GM12878 (cell line): Measurements from ENCODE around the gene ART3. TPM values are rescaled to one million over a fixed set of nuclear protein-coding genes. Genes with fewer than 3 reads are reported as not detected.

ENCODE experiments used
- ASH2L ChIP-seq: fragments of 300-600, 200-600 bp; sonication (generic); IDR thresholded peaks from 2 replicates; pipeline ENCODE4 v1.6.1; 2017; ENCODE audit warnings: low read depth, mild to moderate bottlenecking, borderline replicate concordance
- BHLHE40 ChIP-seq, 2 experiments: fragments of 450-650 bp in 1 of 2; IDR thresholded peaks; 2 replicates each; pipeline ENCODE4 v1.6.1; 2011 to 2017; ENCODE audit warnings: low read depth in 2 of 2, borderline replicate concordance in 1 of 2, improper control_type of control experiment in 1 of 2, low read length in 1 of 2, mild to moderate bottlenecking in 1 of 2
- CHD4 ChIP-seq: fragments of 200-600 bp; sonication (generic); IDR thresholded peaks from 2 replicates; pipeline ENCODE4 v1.6.1; 2016; ENCODE audit warnings: mild to moderate bottlenecking
- NFIC ChIP-seq: IDR thresholded peaks from 2 replicates; pipeline ENCODE4 v1.6.1; 2012; ENCODE audit warnings: low read depth, mild to moderate bottlenecking, inconsistent platforms, low read length, moderate library complexity
- NFYB ChIP-seq: IDR thresholded peaks from 2 replicates; pipeline ENCODE4 v1.6.1; 2011; ENCODE audit warnings: low read depth, mild to moderate bottlenecking, low read length, improper control_type of control experiment, moderate library complexity; ENCODE audit not compliant: insufficient read depth
- SMAD1 ChIP-seq: fragments of 450-650 bp; IDR thresholded peaks from 2 replicates; pipeline ENCODE4 v1.6.1; 2018; ENCODE audit warnings: mild to moderate bottlenecking, low read depth; ENCODE audit not compliant: partially characterized antibody
- SMAD5 ChIP-seq: IDR thresholded peaks from 2 replicates; pipeline ENCODE4 v1.6.1; 2016; ENCODE audit warnings: antibody characterized with exemption, low read depth
- ZBED1 ChIP-seq: IDR thresholded peaks from 2 replicates; pipeline ENCODE4 v1.6.1; 2016; ENCODE audit warnings: borderline replicate concordance
- polyA plus RNA-seq, 11 experiments: library from polyadenylated mRNA; depleted of rRNA in 4 of 11; unstranded in 6 of 11; stranded (reverse) in 5 of 11; fragments of >200 nt; fragmentation: Nextera tagmentation in 4 of 11; fragmentation: Illumina TruSeq in 1 of 11; extraction: Ambion mirVana in 4 of 11; extraction: Trizol in 1 of 11; gene quantifications; 1 replicate in 1 of 11; 2 replicates in 10 of 11; pipeline versions ENCODE4 v1.2.1 to v1.2.3, GENCODE V29; 2011 to 2016; ENCODE audit warnings: inconsistent platforms in 2 of 11, missing spikeins in 2 of 11, low read depth in 1 of 11
- total RNA-seq, 4 experiments: library from RNA; depleted of rRNA in 3 of 4; stranded (reverse); fragments of >200 nt in 3 of 4; fragmentation: Illumina TruSeq in 1 of 4; extraction: Trizol in 1 of 4; gene quantifications; 2 replicates each; pipeline versions ENCODE4 v1.2.1 to v1.2.3, GENCODE V29; 2013 to 2021
- TF ChIP-seq, protein P1 (sequence below): fragments of 450-650 bp; IDR thresholded peaks from 2 replicates; pipeline ENCODE4 v1.6.1; 2018; ENCODE audit warnings: mild to moderate bottlenecking, low read depth, moderate library complexity; ENCODE audit not compliant: partially characterized antibody
- TF ChIP-seq, protein P2 (sequence below): IDR thresholded peaks from 2 replicates; pipeline ENCODE4 v1.6.1; 2011; ENCODE audit warnings: borderline replicate concordance, low read depth, mild to moderate bottlenecking, moderate library complexity, low read length; ENCODE audit not compliant: insufficient read depth, poor library complexity, severe bottlenecking
- TF ChIP-seq, protein P3 (sequence below): fragments of 450-650 bp; formaldehyde crosslinking; IDR thresholded peaks from 2 replicates; pipeline ENCODE4 v1.4.0; 2020; ENCODE audit warnings: mild to moderate bottlenecking, moderate library complexity

Gene ART3
- total and polyA plus RNA-seq, 10 of the 15 experiments (the other 5 are each of a cell fraction or from before 2014, with no cell fraction given): 0.18 to 0.50 (median 0.26) TPM; not detected in 6

DNA sequence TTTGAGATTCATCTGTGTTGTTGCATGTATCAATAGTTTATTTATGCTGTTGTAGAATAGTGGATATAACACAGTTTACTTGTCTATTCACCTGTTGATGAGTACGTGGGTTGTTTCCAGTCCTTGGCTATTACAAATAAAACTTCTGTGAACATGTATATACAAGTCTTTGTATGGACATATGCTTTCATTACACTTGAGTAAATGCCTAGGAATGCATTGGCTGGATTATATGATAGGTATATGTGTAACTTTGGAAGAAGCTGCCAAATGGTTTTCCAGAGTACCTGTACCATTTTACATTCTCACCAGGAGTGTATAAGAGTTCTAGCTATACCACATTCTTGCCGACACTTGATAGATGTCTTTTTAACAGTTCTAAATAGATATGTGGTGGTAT lies 16.5 kb downstream of the ART3 start (continued):
- TF ChIP-seq, protein P1, sequence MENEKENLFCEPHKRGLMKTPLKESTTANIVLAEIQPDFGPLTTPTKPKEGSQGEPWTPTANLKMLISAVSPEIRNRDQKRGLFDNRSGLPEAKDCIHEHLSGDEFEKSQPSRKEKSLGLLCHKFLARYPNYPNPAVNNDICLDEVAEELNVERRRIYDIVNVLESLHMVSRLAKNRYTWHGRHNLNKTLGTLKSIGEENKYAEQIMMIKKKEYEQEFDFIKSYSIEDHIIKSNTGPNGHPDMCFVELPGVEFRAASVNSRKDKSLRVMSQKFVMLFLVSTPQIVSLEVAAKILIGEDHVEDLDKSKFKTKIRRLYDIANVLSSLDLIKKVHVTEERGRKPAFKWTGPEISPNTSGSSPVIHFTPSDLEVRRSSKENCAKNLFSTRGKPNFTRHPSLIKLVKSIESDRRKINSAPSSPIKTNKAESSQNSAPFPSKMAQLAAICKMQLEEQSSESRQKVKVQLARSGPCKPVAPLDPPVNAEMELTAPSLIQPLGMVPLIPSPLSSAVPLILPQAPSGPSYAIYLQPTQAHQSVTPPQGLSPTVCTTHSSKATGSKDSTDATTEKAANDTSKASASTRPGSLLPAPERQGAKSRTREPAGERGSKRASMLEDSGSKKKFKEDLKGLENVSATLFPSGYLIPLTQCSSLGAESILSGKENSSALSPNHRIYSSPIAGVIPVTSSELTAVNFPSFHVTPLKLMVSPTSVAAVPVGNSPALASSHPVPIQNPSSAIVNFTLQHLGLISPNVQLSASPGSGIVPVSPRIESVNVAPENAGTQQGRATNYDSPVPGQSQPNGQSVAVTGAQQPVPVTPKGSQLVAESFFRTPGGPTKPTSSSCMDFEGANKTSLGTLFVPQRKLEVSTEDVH: no peak
- TF ChIP-seq ZBED1 (no peak), NFYB (no peak), ASH2L (no peak), SMAD5 (no peak), BHLHE40 (IDR thresholded peaks at IDR 0.05; ENCODE audit: borderline replicate concordance in 1 of 2, low read depth in 2 of 2, low read length in 1 of 2) (no peak), NFIC (no peak), SMAD1 (no peak), CHD4 (no peak)
- TF ChIP-seq, protein P2, sequence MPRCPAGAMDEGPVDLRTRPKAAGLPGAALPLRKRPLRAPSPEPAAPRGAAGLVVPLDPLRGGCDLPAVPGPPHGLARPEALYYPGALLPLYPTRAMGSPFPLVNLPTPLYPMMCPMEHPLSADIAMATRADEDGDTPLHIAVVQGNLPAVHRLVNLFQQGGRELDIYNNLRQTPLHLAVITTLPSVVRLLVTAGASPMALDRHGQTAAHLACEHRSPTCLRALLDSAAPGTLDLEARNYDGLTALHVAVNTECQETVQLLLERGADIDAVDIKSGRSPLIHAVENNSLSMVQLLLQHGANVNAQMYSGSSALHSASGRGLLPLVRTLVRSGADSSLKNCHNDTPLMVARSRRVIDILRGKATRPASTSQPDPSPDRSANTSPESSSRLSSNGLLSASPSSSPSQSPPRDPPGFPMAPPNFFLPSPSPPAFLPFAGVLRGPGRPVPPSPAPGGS: no peak
- TF ChIP-seq, protein P3, sequence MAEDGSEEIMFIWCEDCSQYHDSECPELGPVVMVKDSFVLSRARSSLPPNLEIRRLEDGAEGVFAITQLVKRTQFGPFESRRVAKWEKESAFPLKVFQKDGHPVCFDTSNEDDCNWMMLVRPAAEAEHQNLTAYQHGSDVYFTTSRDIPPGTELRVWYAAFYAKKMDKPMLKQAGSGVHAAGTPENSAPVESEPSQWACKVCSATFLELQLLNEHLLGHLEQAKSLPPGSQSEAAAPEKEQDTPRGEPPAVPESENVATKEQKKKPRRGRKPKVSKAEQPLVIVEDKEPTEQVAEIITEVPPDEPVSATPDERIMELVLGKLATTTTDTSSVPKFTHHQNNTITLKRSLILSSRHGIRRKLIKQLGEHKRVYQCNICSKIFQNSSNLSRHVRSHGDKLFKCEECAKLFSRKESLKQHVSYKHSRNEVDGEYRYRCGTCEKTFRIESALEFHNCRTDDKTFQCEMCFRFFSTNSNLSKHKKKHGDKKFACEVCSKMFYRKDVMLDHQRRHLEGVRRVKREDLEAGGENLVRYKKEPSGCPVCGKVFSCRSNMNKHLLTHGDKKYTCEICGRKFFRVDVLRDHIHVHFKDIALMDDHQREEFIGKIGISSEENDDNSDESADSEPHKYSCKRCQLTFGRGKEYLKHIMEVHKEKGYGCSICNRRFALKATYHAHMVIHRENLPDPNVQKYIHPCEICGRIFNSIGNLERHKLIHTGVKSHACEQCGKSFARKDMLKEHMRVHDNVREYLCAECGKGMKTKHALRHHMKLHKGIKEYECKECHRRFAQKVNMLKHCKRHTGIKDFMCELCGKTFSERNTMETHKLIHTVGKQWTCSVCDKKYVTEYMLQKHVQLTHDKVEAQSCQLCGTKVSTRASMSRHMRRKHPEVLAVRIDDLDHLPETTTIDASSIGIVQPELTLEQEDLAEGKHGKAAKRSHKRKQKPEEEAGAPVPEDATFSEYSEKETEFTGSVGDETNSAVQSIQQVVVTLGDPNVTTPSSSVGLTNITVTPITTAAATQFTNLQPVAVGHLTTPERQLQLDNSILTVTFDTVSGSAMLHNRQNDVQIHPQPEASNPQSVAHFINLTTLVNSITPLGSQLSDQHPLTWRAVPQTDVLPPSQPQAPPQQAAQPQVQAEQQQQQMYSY (CRISPR knock-in tag): no peak
- TF ChIP-seq, all 136 proteins: peak for 0
